GM21381 (cell line): ENCODE measurements around the gene SMCO1.
"Not testable (repeated sequence)": the region's sequence is repeated elsewhere in the genome, so short reads cannot be mapped to it uniquely, and the experiment has no call there.

Experiments
- ATAC-seq: cut with Tn5 transposase; IDR thresholded peaks from one replicate; pipeline ENCODE4 v1.9.1; 2021; ENCODE audit warnings: mild to moderate bottlenecking, moderate library complexity; ENCODE audit not compliant: unreplicated experiment

SMCO1 gene

DNA sequence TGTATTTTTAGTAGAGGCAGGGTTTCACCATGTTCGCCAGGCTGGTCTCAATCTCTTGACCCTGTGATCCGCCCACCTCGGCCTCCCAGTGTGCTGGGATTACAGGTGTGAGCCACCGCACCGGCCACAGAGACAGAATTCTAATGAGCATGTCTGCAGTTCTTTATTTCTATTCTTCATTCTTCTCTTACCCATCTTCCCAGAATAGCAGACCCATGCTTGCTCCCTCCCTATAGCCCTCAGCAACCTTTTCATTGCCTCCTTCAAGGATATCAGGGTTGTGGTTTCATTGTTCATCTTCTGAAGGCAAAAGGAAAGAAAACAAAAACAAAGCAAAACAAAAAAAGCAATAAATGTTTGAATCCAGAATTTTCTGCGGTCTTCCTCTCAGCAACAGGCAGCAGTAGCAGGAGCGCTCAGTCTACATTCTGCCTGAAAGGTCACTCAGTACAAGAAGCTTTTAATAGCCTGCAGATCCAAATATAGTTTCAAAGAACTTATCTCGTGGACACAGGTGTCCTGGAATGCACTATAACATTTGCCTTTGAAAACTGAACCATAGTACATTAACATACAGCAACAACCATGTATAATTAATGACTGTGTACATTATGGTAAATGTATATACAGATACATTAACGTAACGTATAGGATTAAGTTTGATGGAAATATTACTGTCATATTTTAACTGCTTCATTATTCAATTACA lies at the start of gene SMCO1:
Gene SMCO1, minus strand, starts transcription at position 434 of the 709 bp plus-strand sequence. Its CDS starts 137 bp downstream, at position 297.
- ATAC-seq, result no peak

DNA sequence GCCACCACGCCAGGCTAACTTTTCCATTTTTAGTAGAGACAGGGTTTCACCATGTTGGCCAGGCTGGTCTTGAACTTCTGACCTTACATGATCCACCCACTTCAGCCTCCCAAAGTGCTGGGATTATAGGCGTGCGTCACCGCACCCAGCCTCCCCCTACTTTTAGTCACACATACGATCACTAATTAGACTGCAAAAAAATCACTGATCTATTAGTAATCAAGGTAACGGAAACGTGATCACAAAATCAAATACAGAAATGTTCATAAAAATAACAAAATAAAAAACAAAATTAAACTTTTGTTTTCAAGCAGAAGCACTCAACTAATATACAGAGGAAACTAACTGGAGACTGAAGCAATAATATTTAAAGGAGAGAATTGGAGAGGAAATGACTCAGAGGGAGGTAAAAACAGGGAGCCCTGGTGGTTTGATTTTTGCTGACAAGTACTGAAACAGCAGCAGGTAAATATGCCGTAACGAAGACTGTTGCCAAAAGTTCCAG lies 48.6 kb upstream of the SMCO1 start:
- no peak for ATAC-seq

DNA sequence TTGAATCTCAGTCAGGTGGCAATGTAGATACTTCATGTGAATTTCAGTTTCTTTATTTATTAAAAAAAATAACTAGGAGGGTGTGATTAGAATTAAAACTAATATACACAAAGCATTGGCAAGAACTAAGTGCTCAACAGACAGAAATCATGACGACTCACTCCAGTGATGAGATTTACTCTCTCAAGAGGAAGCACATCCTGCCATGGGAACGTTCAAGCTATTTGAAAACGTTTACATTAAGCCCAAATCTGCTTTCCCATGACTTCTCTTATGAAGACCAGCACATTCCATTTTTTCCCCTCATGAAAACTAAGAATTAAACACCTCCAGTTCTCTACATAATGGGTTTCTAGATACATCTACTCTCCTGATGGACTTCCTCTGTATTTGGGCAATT lies 44.7 kb upstream of the SMCO1 start:
- ATAC-seq, result no peak

DNA sequence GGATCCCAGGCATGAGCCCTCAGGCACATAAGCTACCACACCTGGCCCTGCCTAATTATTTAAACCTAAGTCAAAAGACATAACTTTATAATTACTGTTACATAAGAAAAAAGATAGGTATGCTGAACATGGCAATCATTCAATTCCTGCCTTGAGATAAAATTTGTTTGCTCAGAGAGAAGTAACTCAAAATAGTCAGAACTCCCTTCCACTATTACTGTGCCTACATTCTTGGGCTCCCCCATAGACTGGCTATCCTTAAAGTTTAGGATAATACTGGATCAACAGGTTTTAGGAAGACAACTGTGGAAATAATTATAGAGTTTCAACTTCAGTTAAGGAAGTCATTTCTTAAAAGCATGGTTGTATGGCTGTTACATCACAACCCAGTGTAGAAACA lies 43.3 kb upstream of the SMCO1 start:
- no peak for ATAC-seq

DNA sequence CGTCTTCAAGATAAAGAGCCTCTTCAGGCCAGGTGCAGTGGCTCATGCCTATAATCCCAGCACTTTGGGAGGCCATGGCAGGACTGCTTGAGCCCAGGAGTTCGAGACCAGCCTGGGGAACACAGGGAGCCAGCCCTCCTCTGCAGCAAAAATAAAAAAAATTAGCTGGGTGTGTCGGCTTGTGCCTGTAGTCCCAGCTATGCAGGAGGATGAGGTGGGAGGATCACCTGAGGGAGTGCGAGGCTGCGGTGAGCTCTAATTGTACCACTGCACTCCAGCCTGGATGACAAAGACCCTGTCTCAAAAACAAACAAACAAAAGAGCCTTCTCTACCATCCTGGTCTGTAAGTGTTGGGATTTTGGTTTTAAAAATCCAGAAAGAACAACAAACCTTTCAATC lies 42.1 kb upstream of the SMCO1 start:
- ATAC-seq, result no peak

- no peak for ATAC-seq
Observed at GRCh38 chr3:196555295-196555694, 40.1 kb upstream of the SMCO1 start.

- ATAC-seq, result no peak
Observed at GRCh38 chr3:196554205-196554604, 39.1 kb upstream of the SMCO1 start.

DNA sequence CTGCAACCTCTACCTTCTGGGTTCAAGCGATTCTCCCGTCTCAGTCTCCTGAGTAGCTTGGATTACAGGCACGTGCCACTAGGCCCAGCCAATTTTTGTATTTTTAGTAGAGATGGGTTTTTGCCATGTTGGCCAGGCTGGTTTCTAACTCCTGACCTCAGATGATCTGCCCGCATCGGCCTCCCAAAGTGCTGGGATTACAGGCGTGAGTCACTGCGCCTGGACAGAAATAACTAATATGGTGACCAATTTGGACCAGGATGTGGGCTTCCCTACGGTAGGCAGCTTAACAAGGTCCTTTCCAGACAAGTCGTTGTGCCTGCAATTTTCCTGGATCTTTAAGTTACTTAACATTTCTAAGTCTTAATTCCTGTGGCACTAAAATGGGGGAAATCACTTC lies 38.4 kb upstream of the SMCO1 start:
- no peak for ATAC-seq

GRCh38 chr3:196552253-196552652 lies 37.1 kb upstream of the SMCO1 start:
- ATAC-seq, result no peak

DNA sequence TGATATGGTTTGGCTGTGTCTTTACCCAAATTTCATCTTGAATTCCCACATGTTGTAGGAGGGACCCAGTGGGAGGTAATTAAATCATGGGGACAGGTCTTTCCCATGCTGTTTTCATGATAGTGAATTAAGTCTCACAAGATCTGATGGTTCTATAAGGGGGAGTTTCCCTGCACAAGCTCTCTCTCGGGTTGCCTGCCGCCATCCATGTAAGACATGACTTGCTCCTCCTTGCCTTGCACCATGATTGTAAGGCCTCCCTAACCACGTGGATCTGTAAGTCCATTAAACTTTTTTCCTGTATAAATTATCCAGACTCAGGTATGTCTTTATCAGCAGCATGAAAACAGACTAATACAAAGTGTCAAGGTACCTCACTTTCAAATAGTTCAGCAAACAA lies 35.0 kb upstream of the SMCO1 start:
- not testable (repeated sequence) for ATAC-seq

GRCh38 chr3:196549312-196549711 lies 34.2 kb upstream of the SMCO1 start:
- not testable (repeated sequence) for ATAC-seq

- ATAC-seq, result no peak
Observed at GRCh38 chr3:196547067-196547466, 31.9 kb upstream of the SMCO1 start.

- ATAC-seq, result no peak
Observed at GRCh38 chr3:196546537-196546936, 31.4 kb upstream of the SMCO1 start.

- ATAC-seq, result no peak
Observed at GRCh38 chr3:196544491-196544992, 29.4 kb upstream of the SMCO1 start.

GRCh38 chr3:196541684-196542445 lies 26.7 kb upstream of the SMCO1 start:
- no peak for ATAC-seq

GRCh38 chr3:196537319-196537984 lies 22.3 kb upstream of the SMCO1 start:
- no peak for ATAC-seq

GRCh38 chr3:196533260-196533681 lies 18.1 kb upstream of the SMCO1 start:
- ATAC-seq, result no peak

GRCh38 chr3:196531418-196531817 lies 16.3 kb upstream of the SMCO1 start:
- no peak for ATAC-seq

DNA sequence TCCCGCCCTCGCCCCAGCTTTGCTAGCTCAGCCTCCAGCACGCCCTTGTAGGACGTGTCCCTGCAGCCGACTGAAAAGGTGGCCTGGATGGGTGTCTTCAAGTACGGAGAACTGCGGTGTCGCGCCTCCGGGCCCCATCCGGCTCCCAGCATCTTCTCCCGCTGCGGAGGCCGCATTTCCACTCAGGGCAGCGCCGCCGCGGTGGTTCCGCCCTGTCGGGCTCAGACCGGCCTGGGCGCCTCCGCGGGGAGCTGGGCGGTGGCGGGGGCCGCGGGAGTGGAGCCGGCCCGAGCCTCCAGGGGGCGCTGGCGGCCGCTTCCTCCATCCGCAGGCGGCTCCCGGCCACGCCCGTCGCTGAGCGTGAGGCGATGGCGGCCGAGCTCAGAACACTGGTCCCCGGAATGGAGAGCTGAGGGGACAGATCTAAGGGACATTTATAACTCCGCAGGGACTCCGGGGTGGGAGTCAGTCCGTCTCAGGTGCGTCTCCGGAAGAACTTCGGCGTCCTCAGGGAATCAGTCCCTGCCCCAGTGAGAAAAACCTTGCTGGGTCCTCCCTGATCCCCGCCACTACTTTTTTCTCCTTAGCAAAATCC lies 13.6 kb upstream of the SMCO1 start:
- ATAC-seq, result peak; percentile 85

DNA sequence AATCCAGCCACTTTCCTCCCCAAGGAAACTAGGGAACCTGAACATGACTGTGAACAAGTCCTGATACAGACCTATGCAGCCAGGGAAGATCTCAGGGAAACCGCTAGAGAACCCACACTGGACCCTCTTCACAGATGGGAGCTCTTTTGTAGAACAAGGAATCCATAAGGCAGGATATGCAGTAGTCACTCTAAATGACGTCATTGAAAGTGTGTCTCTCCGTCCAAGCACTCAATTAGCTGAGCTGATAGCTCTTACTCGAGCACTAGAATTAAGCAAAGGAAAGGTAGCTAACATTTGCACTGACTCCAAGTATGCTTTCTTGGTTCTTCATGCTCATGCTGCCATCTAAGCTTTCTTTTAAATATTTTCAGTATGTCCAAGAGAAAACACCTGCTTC lies 10.0 kb upstream of the SMCO1 start:
- no peak for ATAC-seq

DNA sequence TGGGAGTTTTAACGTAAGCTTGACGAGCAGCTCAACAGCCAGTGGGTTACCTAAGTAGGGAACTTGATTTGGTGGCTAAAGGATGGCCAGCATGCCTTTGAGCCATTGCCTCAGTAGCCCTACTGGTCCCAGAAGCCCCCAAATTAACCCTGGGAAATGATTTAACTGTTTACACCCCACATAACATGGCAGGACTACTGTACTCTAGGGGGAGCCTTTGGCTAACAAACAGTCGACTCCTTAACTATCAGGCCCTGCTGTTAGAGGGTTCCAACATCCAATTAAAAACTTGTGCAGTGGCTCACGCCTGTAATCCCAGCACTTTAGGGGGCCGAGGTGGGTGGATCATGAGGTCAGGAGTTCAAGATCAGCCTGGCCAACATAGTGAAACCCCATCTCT lies 9.4 kb upstream of the SMCO1 start:
- no peak for ATAC-seq
